Activated CD4-positive, alpha-beta T cell treated with anti-CD3 and anti-CD28 coated beads for 36 hours (primary cell): ENCODE measurements around the gene ELL2. TPM values are rescaled to one million over a fixed set of nuclear protein-coding genes. Genes with fewer than 3 reads are reported as not detected.
"Not testable (repeated sequence)": the region's sequence is repeated elsewhere in the genome, so short reads cannot be mapped to it uniquely, and the experiment has no call there.

Source experiments
- ATAC-seq: fragments of 200-7000 bp; cut with Tn5 transposase; one replicate; pipeline ENCODE4 v1.10.0; 2021; ENCODE audit warnings: mild to moderate bottlenecking, moderate library complexity
- CTCF ChIA-PET: fragments of 350-600 bp; sonication (Branson Sonifier 250); formaldehyde crosslinking; loops from one replicate; lab custom pipeline; 2021; ENCODE audit warnings: antibody characterized with exemption; lab: Charles Lee
- POLR2A ChIA-PET: fragments of 350-600 bp; sonication (Branson Sonifier 250); formaldehyde crosslinking; loops from one replicate; lab custom pipeline; 2021; ENCODE audit warnings: antibody characterized with exemption, inconsistent platforms; lab: Charles Lee
- DNase-seq: peaks from one replicate; pipeline ENCODE4 v3.0.0-alpha.2; 2020
- H3K27ac Mint-ChIP-seq: one replicate; pipeline ENCODE4 v1.8.0; 2021; ENCODE audit warnings: mixed read lengths
- H3K27me3 Mint-ChIP-seq: one replicate; pipeline ENCODE4 v1.8.0; 2021; ENCODE audit warnings: mixed read lengths
- H3K36me3 Mint-ChIP-seq: one replicate; pipeline ENCODE4 v1.8.0; 2021; ENCODE audit warnings: low read depth, mixed read lengths
- H3K4me1 Mint-ChIP-seq: one replicate; pipeline ENCODE4 v1.8.0; 2021; ENCODE audit warnings: mixed read lengths
- H3K4me3 Mint-ChIP-seq: one replicate; pipeline ENCODE4 v1.8.0; 2021; ENCODE audit warnings: mild to moderate bottlenecking, moderate library complexity, mixed read lengths
- H3K9me3 Mint-ChIP-seq: one replicate; pipeline ENCODE4 v1.8.0; 2021; ENCODE audit warnings: low read depth, mixed read lengths
- intact Hi-C, 2 experiments: fragments of 100-400 bp; cut with DNase I in 1 of 2; cut with micrococcal nuclease in 1 of 2; formaldehyde crosslinking; loops; one replicate each; pipeline versions ENCODE4 v1.14.2 to v1.15.1; 2022 to 2024; cut with DNase I, micrococcal nuclease
- total RNA-seq, 2 experiments: library from RNA; stranded (reverse); gene quantifications; one replicate each; pipeline ENCODE4 v1.2.3, GENCODE V29; 2021

ELL2 gene
- total RNA-seq, 2 experiments from 2014 or later = 87.6 to 131 TPM

DNA sequence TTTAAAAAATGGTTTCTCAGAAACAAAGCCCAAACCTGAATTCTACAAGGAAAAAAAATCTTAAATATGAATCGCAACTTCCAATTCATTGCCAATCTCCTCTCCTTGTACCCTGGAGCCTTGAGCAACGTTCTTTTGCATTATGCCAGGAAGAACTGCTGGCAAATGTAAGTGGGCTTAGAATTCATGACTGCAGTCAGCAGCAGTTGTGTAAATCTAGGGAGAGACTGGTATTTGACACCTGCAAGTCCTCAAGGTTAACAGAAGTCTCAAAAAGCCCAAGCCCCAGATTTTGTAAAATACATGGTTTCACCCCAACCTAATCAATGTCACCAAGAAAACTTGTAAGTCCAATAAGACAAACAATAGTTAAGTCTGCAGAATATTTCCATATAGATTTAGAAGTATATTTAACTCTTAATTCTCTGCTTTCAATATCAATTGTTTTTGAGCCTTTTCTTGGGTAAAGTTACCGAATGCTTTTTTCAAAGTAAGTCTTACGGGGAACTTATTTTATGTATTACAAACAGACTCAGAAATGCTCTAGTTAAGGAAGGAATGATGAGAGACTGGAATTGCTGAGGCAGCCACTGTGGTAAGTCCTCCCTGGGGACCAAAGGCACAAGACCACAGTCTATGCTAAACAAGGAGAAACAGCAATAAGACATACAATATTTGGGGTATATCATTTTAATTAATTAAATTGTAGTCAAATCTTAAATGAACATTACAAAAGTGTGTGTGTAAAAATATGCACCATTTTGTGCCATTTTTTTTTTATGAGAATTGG, 31.3 kb downstream of the ELL2 start:
- ATAC-seq (no peak), DNase-seq (no peak)
- Mint-ChIP-seq H3K4me1 (peaks cover 36% of the 10 kb centered on the region), H3K27me3 (no peaks in the 10 kb centered on the region), H3K4me3 (no peak overlapping the region), H3K9me3 (no peaks in the 10 kb centered on the region), H3K27ac (no peak overlapping the region), H3K36me3 (peaks cover 21% of the 10 kb centered on the region)
- ChIA-PET POLR2A (no interaction called here), CTCF (no interaction called here)
- intact Hi-C loops = no loop called here

DNA sequence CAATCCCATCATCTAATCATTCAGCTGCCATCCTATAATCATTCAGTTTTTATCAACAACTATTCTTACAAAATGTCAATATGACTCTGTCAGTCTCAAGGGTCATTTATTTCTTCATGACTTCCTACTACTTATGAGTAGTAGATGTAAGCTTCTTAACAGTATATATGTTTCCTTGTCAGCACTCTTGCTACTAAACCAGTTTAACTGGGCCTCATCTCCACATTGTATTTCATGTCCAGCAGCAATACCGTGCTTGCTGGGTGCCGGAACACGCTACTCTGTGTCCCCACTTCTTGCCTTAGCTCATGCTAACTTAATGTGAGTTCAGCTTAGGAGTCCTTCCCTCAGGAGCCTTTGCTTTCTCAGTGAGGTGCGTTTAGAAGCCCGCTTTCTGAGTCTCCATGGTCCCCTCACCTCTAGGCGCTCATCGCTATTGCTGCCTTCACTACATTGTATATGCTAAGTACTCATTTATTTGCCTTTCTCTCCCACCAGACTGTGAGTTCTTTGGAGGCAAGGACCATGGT, 32.9 kb downstream of the ELL2 start:
- peak overlapping the region; percentile 75 for H3K27ac Mint-ChIP-seq
- H3K4me1 Mint-ChIP-seq = peaks cover 24% of the 10 kb centered on the region
- ATAC-seq = peak; percentile 23
- H3K9me3 Mint-ChIP-seq = no peaks in the 10 kb centered on the region
- intact Hi-C loops = loop anchor here (1.0 to 2.0 kb wide), 3 partner anchors 32 to 70 kb away; partner anchors contain the start of gene ELL2 (in 1 of the 2)
- no peaks in the 10 kb centered on the region for H3K27me3 Mint-ChIP-seq
- DNase-seq = no peak
- H3K4me3 Mint-ChIP-seq = no peak overlapping the region
- POLR2A ChIA-PET = interaction anchor here (0.7 kb wide), 1 partner anchor 150 kb away, joined by 7 read pairs; no protein-coding TSS in a partner anchor
- CTCF ChIA-PET = interaction anchor here (1.1 kb wide), 1 partner anchor 12 kb away, joined by 3 read pairs; no protein-coding TSS in a partner anchor
- peaks cover 24% of the 10 kb centered on the region for H3K36me3 Mint-ChIP-seq

DNA sequence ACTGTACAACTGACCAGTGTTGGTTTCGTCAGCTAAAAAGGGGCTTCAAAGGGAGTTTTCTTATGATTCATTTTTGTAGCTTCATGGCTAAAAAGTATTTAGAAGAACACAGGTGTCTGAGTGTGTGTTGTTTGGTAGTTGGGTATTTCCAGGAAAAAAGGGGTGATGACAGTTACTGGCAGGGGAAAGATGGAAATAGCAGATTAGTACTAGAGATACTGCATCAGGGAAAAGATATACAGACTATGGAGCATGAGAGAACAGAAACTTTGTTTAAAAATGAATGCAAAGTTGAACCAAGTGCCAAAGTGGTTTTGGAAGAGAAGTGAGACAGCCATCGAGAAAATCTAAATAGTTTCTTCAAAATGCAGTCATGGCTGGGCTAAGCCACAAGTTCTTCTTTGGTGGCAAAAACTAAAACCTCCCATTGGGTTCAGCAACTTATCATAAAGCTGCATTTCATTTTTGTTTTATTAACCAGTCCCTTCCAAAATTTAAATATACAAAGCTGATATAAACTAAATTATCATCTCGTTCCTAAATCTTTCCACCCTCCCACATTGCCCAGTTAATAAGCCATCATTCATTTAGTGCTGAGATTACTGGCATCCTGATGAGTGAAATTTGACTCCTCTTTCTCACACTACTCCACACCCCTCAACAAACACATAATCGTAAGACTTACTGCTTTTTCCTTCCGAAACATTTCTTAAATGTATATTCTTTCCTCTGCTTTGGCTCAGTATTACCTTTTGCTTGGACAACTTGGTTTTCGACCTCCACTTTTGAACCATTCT, 33.5 kb downstream of the ELL2 start:
- ChIA-PET CTCF (interaction anchor here (0.6 to 1.1 kb wide), 3 partner anchors 13 to 33 kb away, joined by 3 read pairs; no protein-coding TSS in a partner anchor), POLR2A (interaction anchor here (0.7 kb wide), 1 partner anchor 151 kb away, joined by 7 read pairs; no protein-coding TSS in a partner anchor)
- DNase-seq (no peak), ATAC-seq (peak; percentile 64)
- Mint-ChIP-seq H3K4me1 (peaks cover 21% of the 10 kb centered on the region), H3K4me3 (no peak overlapping the region), H3K36me3 (peaks cover 24% of the 10 kb centered on the region), H3K9me3 (no peaks in the 10 kb centered on the region), H3K27ac (peak overlapping the region; percentile 75), H3K27me3 (no peaks in the 10 kb centered on the region)
- intact Hi-C loops = loop anchor here (1.0 to 2.0 kb wide), 3 partner anchors 33 to 69 kb away; partner anchors contain the start of gene ELL2 (in 1 of the 2)

DNA sequence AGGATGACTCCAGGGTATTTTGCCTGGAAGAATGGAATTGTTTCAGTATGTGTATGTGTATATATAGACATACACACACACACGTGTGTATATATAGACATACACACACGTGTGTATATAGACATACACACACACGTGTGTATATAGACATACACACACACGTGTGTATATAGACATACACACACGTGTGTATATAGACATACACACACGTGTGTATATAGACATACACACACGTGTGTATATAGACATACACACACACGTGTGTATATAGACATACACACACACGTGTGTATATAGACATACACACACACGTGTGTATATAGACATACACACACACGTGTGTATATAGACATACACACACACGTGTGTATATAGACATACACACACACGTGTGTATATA, 34.4 kb downstream of the ELL2 start:
- H3K27ac Mint-ChIP-seq, POLR2A ChIA-PET, intact Hi-C loops, H3K27me3 Mint-ChIP-seq, H3K4me3 Mint-ChIP-seq, DNase-seq, H3K9me3 Mint-ChIP-seq, ATAC-seq: not testable (repeated sequence)
- CTCF ChIA-PET = interaction anchor here (0.7 kb wide), 1 partner anchor 33 kb away, joined by 3 read pairs; no protein-coding TSS in a partner anchor
- Mint-ChIP-seq H3K4me1 (peaks cover 16% of the 10 kb centered on the region), H3K36me3 (peaks cover 22% of the 10 kb centered on the region)

DNA sequence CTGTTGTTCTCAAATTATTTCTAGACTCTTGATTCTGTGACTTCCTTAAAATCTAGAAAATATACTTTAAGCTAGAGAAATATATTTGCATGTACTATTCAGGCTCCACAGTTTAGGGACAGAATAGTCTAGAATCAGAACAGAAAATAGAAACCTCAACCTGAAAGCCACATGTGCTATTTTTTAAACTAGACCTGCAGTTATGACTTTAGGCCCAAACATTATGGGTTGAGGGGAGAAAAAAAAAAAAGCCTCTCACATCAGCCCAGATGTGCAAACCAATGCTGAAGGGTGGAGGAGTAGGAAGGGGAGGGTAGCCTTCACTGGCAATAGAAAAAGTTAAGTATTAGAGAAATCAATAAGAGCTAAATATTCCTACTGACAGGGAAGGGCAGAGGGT, 35.7 kb downstream of the ELL2 start:
- H3K4me3 Mint-ChIP-seq = no peak overlapping the region
- H3K4me1 Mint-ChIP-seq = peaks cover 16% of the 10 kb centered on the region
- H3K36me3 Mint-ChIP-seq = peaks cover 16% of the 10 kb centered on the region
- intact Hi-C loops = no loop called here
- ChIA-PET POLR2A (no interaction called here), CTCF (interaction anchor here (0.6 to 3.2 kb wide), 3 partner anchors 10 to 337 kb away, joined by 3 to 11 read pairs (median 3); no protein-coding TSS in a partner anchor)
- no peak for ATAC-seq
- H3K27me3 Mint-ChIP-seq = no peaks in the 10 kb centered on the region
- no peaks in the 10 kb centered on the region for H3K9me3 Mint-ChIP-seq
- no peak overlapping the region for H3K27ac Mint-ChIP-seq
- DNase-seq = no peak

DNA sequence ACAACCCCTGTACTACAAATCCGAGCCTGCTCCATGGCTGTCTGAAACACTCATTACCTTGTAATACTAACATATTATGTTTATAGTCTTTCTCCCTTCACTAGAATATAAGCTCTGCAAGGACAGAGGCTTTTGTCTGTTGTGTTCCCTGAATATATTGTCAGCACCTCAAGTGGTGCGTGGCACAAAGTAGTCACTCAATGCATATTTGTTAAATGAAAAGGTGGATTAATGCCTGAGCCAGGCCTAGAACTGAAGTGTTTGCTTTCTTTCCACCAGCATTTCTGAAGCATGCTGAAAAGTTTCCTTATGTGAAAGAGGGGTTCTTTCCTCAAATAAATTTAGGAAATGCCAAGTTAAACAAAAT, 36.3 kb downstream of the ELL2 start:
- no peak for DNase-seq
- Mint-ChIP-seq H3K27me3 (no peaks in the 10 kb centered on the region), H3K4me1 (peaks cover 16% of the 10 kb centered on the region), H3K27ac (no peak overlapping the region), H3K4me3 (no peak overlapping the region), H3K9me3 (no peaks in the 10 kb centered on the region), H3K36me3 (peaks cover 13% of the 10 kb centered on the region)
- ChIA-PET POLR2A (no interaction called here), CTCF (interaction anchor here (0.5 to 3.2 kb wide), 2 partner anchors 11 to 20 kb away, joined by 3 to 11 read pairs; no protein-coding TSS in a partner anchor)
- intact Hi-C loops = no loop called here
- ATAC-seq = no peak

DNA sequence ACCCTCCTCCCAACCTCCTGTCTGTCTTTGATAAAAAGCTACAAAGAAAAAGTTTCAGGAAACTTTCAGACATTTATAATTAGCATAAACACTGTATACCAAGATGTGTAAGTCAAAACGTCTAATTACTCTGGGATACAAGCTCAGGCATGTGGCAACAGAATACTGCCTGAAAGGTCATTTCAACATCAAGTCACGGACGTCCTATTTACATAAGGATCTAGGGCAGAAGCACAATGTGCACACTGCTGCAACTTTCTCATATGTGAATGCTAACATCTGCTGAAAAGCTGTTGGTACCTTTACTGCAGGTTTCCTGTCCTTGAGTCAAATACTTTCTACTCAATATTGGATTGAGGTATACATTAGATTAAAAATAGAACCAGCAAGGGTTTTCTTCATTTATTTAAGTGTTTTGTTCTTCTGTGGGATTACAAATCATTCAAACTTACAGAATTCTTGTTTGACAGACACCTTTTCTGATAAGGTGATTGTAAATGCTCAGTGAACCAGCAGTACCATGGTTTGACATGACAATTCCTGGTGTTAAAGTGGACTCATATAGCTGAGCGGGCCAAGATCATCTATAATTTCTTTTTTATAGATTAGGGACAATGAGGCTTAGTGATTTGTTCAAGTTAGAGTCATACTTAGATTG, 36.8 kb downstream of the ELL2 start:
- Mint-ChIP-seq H3K27me3 (no peaks in the 10 kb centered on the region), H3K27ac (no peak overlapping the region), H3K4me3 (no peak overlapping the region), H3K36me3 (peaks cover 13% of the 10 kb centered on the region), H3K9me3 (no peaks in the 10 kb centered on the region), H3K4me1 (peaks cover 16% of the 10 kb centered on the region)
- CTCF ChIA-PET = interaction anchor here (0.5 to 3.2 kb wide), 7 partner anchors 11 to 412 kb away, joined by 3 to 11 read pairs (median 3); no protein-coding TSS in a partner anchor
- POLR2A ChIA-PET = no interaction called here
- DNase-seq (no peak), ATAC-seq (no peak)
- intact Hi-C loops = no loop called here

DNA sequence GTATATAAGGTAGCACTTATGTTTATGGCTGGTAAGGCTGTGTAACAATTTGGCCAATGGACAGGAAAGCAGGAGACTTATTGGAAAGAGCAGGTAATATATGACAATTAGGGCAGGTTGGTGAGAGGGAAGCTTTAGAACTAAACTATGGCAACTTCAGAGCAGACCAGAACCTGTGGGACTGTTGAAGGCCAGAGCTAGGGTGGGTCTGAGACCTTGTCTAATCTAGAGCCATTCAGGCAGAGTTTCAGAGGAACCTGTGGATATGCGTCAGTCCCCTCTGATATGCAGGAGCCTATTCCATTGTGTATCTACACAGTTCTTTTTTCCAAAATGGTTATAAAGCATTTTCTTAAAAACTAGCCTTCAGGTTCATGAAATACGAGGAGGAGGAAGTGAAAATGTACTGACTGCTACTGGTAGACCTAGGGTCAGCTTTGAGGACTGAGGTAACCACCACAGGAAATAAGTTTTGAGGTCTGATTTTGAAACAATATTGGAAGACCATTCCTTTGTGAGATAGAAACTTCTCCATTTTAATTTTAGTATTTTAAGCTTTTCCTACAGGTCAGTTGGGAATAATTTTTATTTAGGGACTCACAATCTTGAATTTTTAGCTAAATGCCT, 37.6 kb downstream of the ELL2 start:
- intact Hi-C loops = no loop called here
- ChIA-PET POLR2A (no interaction called here), CTCF (interaction anchor here (0.6 to 3.2 kb wide), 7 partner anchors 10 to 413 kb away, joined by 3 to 11 read pairs (median 3); no protein-coding TSS in a partner anchor)
- Mint-ChIP-seq H3K4me3 (no peak overlapping the region), H3K36me3 (peaks cover 14% of the 10 kb centered on the region), H3K27ac (no peak overlapping the region), H3K4me1 (peaks cover 15% of the 10 kb centered on the region), H3K27me3 (no peaks in the 10 kb centered on the region), H3K9me3 (no peaks in the 10 kb centered on the region)
- ATAC-seq (no peak), DNase-seq (no peak)

DNA sequence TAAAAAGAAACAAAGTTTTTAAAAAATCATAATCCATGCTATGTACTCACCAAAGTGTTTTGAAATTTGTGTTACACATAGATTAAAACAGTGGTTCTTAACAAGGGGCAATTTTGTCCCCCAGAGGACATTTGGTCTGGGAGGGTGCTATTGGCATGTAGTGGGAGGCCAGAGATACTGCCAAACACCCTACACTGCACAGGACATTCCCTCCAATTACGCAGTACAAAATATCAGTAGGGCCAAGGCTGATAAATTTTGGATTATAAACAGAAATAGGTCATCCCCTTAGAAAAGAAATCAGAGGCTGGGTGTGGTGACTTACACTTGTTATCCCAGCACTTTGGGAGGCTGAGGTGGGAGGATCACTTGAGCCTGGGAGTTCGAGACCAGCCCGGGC, 38.9 kb downstream of the ELL2 start:
- CTCF ChIA-PET = interaction anchor here (0.7 kb wide), 1 partner anchor 415 kb away, joined by 3 read pairs; no protein-coding TSS in a partner anchor

DNA sequence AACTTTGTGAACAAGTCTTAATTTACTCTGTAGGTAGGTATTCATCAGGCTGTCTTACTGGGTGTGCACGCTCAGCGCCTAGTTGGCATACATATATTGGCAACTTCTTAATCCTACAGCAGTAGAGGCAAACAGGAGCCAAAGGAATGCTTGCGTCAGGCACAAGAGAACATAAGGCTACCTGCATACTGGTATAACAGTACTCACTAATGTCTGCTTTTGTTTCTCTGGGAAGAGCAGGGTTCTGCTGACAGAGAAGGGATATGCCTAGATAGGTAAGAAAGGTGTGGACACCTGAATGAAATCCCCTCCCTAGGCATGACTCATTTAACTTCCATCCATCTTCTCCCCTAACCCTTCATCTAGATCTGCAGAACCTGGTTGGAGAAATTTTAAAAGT, 40.1 kb downstream of the ELL2 start:
- POLR2A ChIA-PET = interaction anchor here (0.6 kb wide), 1 partner anchor 12 kb away, joined by 3 read pairs; no protein-coding TSS in a partner anchor
- CTCF ChIA-PET = no interaction called here

More for the DNA sequence above, 38.9 kb downstream of the ELL2 start:
- Mint-ChIP-seq H3K36me3 (peaks cover 8% of the 10 kb centered on the region), H3K4me3 (no peak overlapping the region), H3K27ac (no peak overlapping the region), H3K9me3 (no peaks in the 10 kb centered on the region), H3K27me3 (no peaks in the 10 kb centered on the region), H3K4me1 (peaks cover 4% of the 10 kb centered on the region)
- intact Hi-C loops = no loop called here
- ATAC-seq = no peak
- POLR2A ChIA-PET = no interaction called here
- no peak for DNase-seq

More for the DNA sequence above, 40.1 kb downstream of the ELL2 start:
- Mint-ChIP-seq H3K27ac (no peak overlapping the region), H3K9me3 (no peaks in the 10 kb centered on the region), H3K4me1 (peaks cover 3% of the 10 kb centered on the region), H3K36me3 (peaks cover 5% of the 10 kb centered on the region), H3K27me3 (no peaks in the 10 kb centered on the region), H3K4me3 (no peak overlapping the region)
- intact Hi-C loops = no loop called here
- no peak for DNase-seq
- no peak for ATAC-seq
